Heart right ventricle (tissue), 16 donors: ENCODE measurements around the gene FAM163B. TPM values are rescaled to one million over a fixed set of nuclear protein-coding genes. Genes with fewer than 3 reads are reported as not detected.
"Not testable (repeated sequence)": the region's sequence is repeated elsewhere in the genome, so short reads cannot be mapped to it uniquely, and the experiment has no call there.

Source experiments
- ATAC-seq, 8 donors: fragments of 200-7000 bp; cut with Tn5 transposase; one replicate each; pipeline ENCODE4 v1.9.1; 2020; ENCODE audit warnings: mild to moderate bottlenecking in 8 of 8, moderate library complexity in 8 of 8, moderate number of reproducible peaks in 1 of 8
- DNase-seq, 2 donors: peaks; one replicate each; pipeline ENCODE4 v3.0.0-alpha.2; 2020
- H3K27ac ChIP-seq, 10 donors: fragments of 200-600 bp; sonication (generic) in 2 of 10; one replicate each; pipeline versions ENCODE4 v1.5.0 to v1.8.0; 2020 to 2022; ENCODE audit warnings: mild to moderate bottlenecking in 3 of 10
- H3K27me3 ChIP-seq, 7 donors: fragments of 200-600 bp; one replicate each; pipeline ENCODE4 v1.8.0; 2021 to 2022; ENCODE audit warnings: mild to moderate bottlenecking in 2 of 7
- H3K36me3 ChIP-seq, 9 donors: fragments of 200-600 bp; sonication (generic) in 1 of 9; one replicate each; pipeline versions ENCODE4 v1.5.0 to v1.8.0; 2020 to 2022; ENCODE audit warnings: mild to moderate bottlenecking in 2 of 9
- H3K4me1 ChIP-seq, 9 donors: fragments of 200-600 bp; sonication (generic) in 1 of 9; one replicate each; pipeline versions ENCODE4 v1.5.0 to v1.8.0; 2020 to 2022; ENCODE audit warnings: mild to moderate bottlenecking in 4 of 9
- H3K4me3 ChIP-seq, 10 donors: fragments of 200-600 bp; sonication (generic) in 2 of 10; one replicate each; pipeline versions ENCODE4 v1.5.0 to v1.8.0; 2020 to 2022; ENCODE audit warnings: mild to moderate bottlenecking in 7 of 10, moderate library complexity in 2 of 10
- H3K9me3 ChIP-seq, 11 donors: fragments of 200-600 bp in 10 of 11; sonication (generic) in 2 of 11; one replicate each; pipeline versions ENCODE4 v1.5.0 to v1.8.0; 2013 to 2022; ENCODE audit warnings: mild to moderate bottlenecking in 2 of 11, control low read depth in 1 of 11, moderate library complexity in 1 of 11
- CTCF ChIP-seq, 9 donors: fragments of 200-600 bp; sonication (generic) in 2 of 9; IDR thresholded peaks; one replicate each; pipeline versions ENCODE4 v1.5.0 to v1.8.0; 2021 to 2022; ENCODE audit warnings: antibody characterized with exemption in 9 of 9, mild to moderate bottlenecking in 5 of 9, moderate library complexity in 1 of 9
- WGBS, 2 donors: extraction: QIAGEN DNeasy Blood & Tissue Kit; methylation state at CpG; one replicate each; pipeline ENCODE4 v1.1.7; 2013; ENCODE audit warnings: inconsistent platforms in 1 of 2; 5-methylcytosine and 5-hydroxymethylcytosine counted together
- intact Hi-C, 10 donors: fragments of 100-400 bp; cut with DNase I; formaldehyde crosslinking; loops; one replicate each; pipeline versions ENCODE4 v1.11.1 to v1.14.2; 2022
- polyA plus RNA-seq, 2 donors: library from polyadenylated mRNA; stranded (reverse); fragments of 200-250 nt; gene quantifications; one replicate each; pipeline ENCODE4 v1.2.3, GENCODE V29; 2013
- total RNA-seq, 10 donors: library from RNA; stranded (reverse); fragmentation: NEBNext Ultra II Directional in 3 of 10; extraction: Animal tissue kit (Norgen Biotek cat#: 25700) in 3 of 10; gene quantifications; one replicate each; pipeline versions ENCODE4 v1.2.1 to v1.2.4, GENCODE V29; 2021 to 2023
- donor health status: Arrhythmogenic right ventricular cardiomyopathy.
- donor health status: ischemic (EF 13 %, LVEDD 7.1; RV severe dilation, severe dysfunction).
- donor health status: healthy with polysubstance abuse.
- donor health status: DM: no; HTN: yes; CAD: no.
- donor health status: DM: no; HTN: no; CAD: no.
- donor health status: ischemic (EF 25% LVEDD 6.9; RV normal size, moderate dysfunction).
- donor health status: ischemic (EF 25% LVEDD 5.7; RV mildly dilated, moderate dysfunction).
- donor health status: healthy.
- donor health status: DM: yes; HTN: yes; CAD: no.
- donor health status: Ischemic cardiomyopathy.
- donor health status: ischemic (EF 35%, LVEDD 5.7; RV mildly dilated, moderate dysfunction).
- donor health status: nonischemic (EF 11% LVEDD 7.7; RV severe dilation, severe dysfunction).
- donor health status: DM: yes; HTN: yes; CAD: no.
- donor health status: PGD.
- donor health status: ischemic (EF 29% LVEDD 5.4; RV normal size, mild dysfunction).
- donor health status: nonischemic (EF 23%, LVEDD 6.1; RV moderate dilation, normal function).

The FAM163B gene
- total and polyA plus RNA-seq, 12 donors = 0.19 TPM; not detected in 11

- TF ChIP-seq CTCF (IDR thresholded peaks at IDR 0.05) = no peak
- H3K36me3 ChIP-seq = no peaks in the 10 kb centered on the region
- DNase-seq (no peak), ATAC-seq (no peak)
- H3K9me3 ChIP-seq = peaks cover 0 to 10% (median 0%) of the 10 kb centered on the region in 11 donors
- no peak overlapping the region for H3K4me3 ChIP-seq
- H3K4me1 ChIP-seq = peaks cover 0 to 10% (median 0%) of the 10 kb centered on the region in 9 donors
- H3K27me3 ChIP-seq = peaks cover 0 to 37% (median 4%) of the 10 kb centered on the region in 7 donors
- H3K27ac ChIP-seq = no peak overlapping the region
- 94 to 95% methylated on average over 12 of the region's 12 CpGs for WGBS, 2 donors
- intact Hi-C loops = no loop called here
Measured at GRCh38 chr9:133631111-133631510, 21.9 kb upstream of the FAM163B start.

- ATAC-seq (no peak), DNase-seq (no peak)
- Histone ChIP-seq H3K27me3 (peaks cover 0 to 25% (median 4%) of the 10 kb centered on the region in 7 donors), H3K36me3 (no peaks in the 10 kb centered on the region), H3K27ac (no peak overlapping the region), H3K9me3 (peaks cover 0 to 23% (median 5%) of the 10 kb centered on the region in 11 donors), H3K4me1 (peaks cover 0 to 8% (median 0%) of the 10 kb centered on the region in 9 donors), H3K4me3 (no peak overlapping the region)
- intact Hi-C loops = no loop called here
- WGBS, 2 donors = 90 to 92% methylated on average over 23 of the region's 23 CpGs
- no peak for TF ChIP-seq CTCF (IDR thresholded peaks at IDR 0.05)
Measured at GRCh38 chr9:133629221-133630110, 20.3 kb upstream of the FAM163B start.

- ATAC-seq = no peak
- no peak for TF ChIP-seq CTCF (IDR thresholded peaks at IDR 0.05)
- no peaks in the 10 kb centered on the region for H3K36me3 ChIP-seq
- no peak overlapping the region for H3K27ac ChIP-seq
- H3K4me3 ChIP-seq = no peak overlapping the region
- H3K9me3 ChIP-seq = peaks cover 0 to 23% (median 5%) of the 10 kb centered on the region in 11 donors
- no peak for DNase-seq
- H3K27me3 ChIP-seq = peaks cover 0 to 19% (median 2%) of the 10 kb centered on the region in 7 donors
- 78 to 84% methylated on average over 8 of the region's 8 CpGs for WGBS, 2 donors
- peaks cover 0 to 2% (median 0%) of the 10 kb centered on the region in 9 donors for H3K4me1 ChIP-seq
- intact Hi-C loops = no loop called here
Measured at GRCh38 chr9:133628766-133629165, 19.6 kb upstream of the FAM163B start.

- intact Hi-C loops = no loop called here
- peaks cover 0 to 22% (median 15%) of the 10 kb centered on the region in 7 donors for H3K27me3 ChIP-seq
- no peak for TF ChIP-seq CTCF (IDR thresholded peaks at IDR 0.05)
- DNase-seq (no peak), ATAC-seq (no peak)
- H3K4me3 ChIP-seq = no peak overlapping the region
- no peak overlapping the region for H3K27ac ChIP-seq
- 73 to 77% methylated on average over 3 of the region's 3 CpGs for WGBS, 2 donors
- no peaks in the 10 kb centered on the region for H3K36me3 ChIP-seq
- no peaks in the 10 kb centered on the region for H3K4me1 ChIP-seq
- peaks cover 0 to 23% (median 5%) of the 10 kb centered on the region in 11 donors for H3K9me3 ChIP-seq
Measured at GRCh38 chr9:133627341-133627740, 18.2 kb upstream of the FAM163B start.

- H3K4me1 ChIP-seq, H3K4me3 ChIP-seq, DNase-seq, H3K36me3 ChIP-seq, intact Hi-C loops, ATAC-seq, H3K27ac ChIP-seq: not testable (repeated sequence)
- peaks cover 0 to 30% (median 25%) of the 10 kb centered on the region in 7 donors for H3K27me3 ChIP-seq
- peaks cover 0 to 23% (median 5%) of the 10 kb centered on the region in 11 donors for H3K9me3 ChIP-seq
Measured at GRCh38 chr9:133626008-133626407, 16.8 kb upstream of the FAM163B start.
